K562 (cell line): ENCODE results near the gene PDE8B. TPM values are rescaled to one million over a fixed set of nuclear protein-coding genes. Genes with fewer than 3 reads are reported as not detected.
A peak's percentile ranks its signal among the peaks of the same experiment; 100 is the strongest.

Source experiments
- ATAC-seq: fragments of 200-7000 bp; cut with Tn5 transposase; 3 replicates; pipeline ENCODE4 v1.9.1; 2020; ENCODE audit warnings: moderate library complexity
- BruUV-seq: library from RNA; stranded (reverse); fragments of 400-500 nt; replicated peaks from 2 replicates; lab custom pipeline; 2021; lab: Mats Ljungman, UMichigan
- CTCF ChIA-PET: fragments of 300-600 bp; formaldehyde crosslinking; extraction: SDS; loops from one replicate; lab custom pipeline; 2021; ENCODE audit warnings: low intra/inter-chr PET ratio; lab: Yijun Ruan, JAX
- POLR2A ChIA-PET: fragments of 300-600, 350-650 bp; sonication (Branson Sonifier 250); formaldehyde crosslinking; extraction: SDS; loops from one replicate; lab custom pipeline; 2021; ENCODE audit warnings: antibody characterized with exemption, inconsistent platforms; lab: Yijun Ruan, JAX
- DNase-seq, 4 experiments: peaks; one replicate each; pipeline versions ENCODE4 v3.0.0 to v3.0.0-alpha.2; 2011 to 2018; ENCODE audit warnings: low spot score in 3 of 4, mixed read lengths in 3 of 4; ENCODE audit errors: extremely low read depth in 1 of 4
- FAIRE-seq: peaks from 2 replicates; lab custom pipeline; 2011; peaks lifted over from hg19 to GRCh38; lab: Jason Lieb, UNC
- H2AFZ ChIP-seq: 2 replicates; pipeline ENCODE4 v1.6.0; 2011; ENCODE audit warnings: low read depth, low read length, control low read depth, inconsistent platforms
- H3K27ac ChIP-seq: fragments of 200-600 bp; 3 replicates; pipeline ENCODE4 v1.8.0; 2011; ENCODE audit warnings: low read depth, mild to moderate bottlenecking, control low read depth, inconsistent platforms, low read length, moderate library complexity, mixed read lengths; ENCODE audit errors: extremely low read depth
- H3K27me3 ChIP-seq, 2 experiments: fragments of 300-600 bp in 1 of 2; 2 replicates in 1 of 2; 3 replicates in 1 of 2; pipeline versions ENCODE4 v1.6.0 to v1.8.0; 2011; ENCODE audit warnings: inconsistent platforms in 2 of 2, low read length in 2 of 2, mild to moderate bottlenecking in 1 of 2, mixed read lengths in 1 of 2, moderate library complexity in 1 of 2; ENCODE audit not compliant: control insufficient read depth in 2 of 2, insufficient read depth in 2 of 2
- H3K36me3 ChIP-seq: fragments of 300-600 bp; 3 replicates; pipeline ENCODE4 v1.8.0; 2011; ENCODE audit warnings: mild to moderate bottlenecking, low read length, inconsistent platforms; ENCODE audit not compliant: control insufficient read depth, insufficient read depth
- H3K4me1 ChIP-seq, 2 experiments: fragments of 200-600 bp in 1 of 2; replicated peaks in 1 of 2; 2 replicates in 1 of 2; 3 replicates in 1 of 2; pipeline versions ENCODE4 v1.5.1 to v1.8.0; 2011; ENCODE audit warnings: inconsistent platforms in 2 of 2, low read length in 2 of 2, mild to moderate bottlenecking in 1 of 2, mixed read lengths in 1 of 2, moderate library complexity in 1 of 2; ENCODE audit not compliant: control insufficient read depth in 2 of 2, insufficient read depth in 2 of 2
- H3K4me2 ChIP-seq: 2 replicates; pipeline ENCODE4 v1.6.1; 2011; ENCODE audit warnings: low read length, control low read depth, inconsistent platforms, mixed read lengths; ENCODE audit not compliant: insufficient read depth
- H3K4me3 ChIP-seq: fragments of 200-600 bp; sonication (generic), shearing (Covaris generic); 2 replicates; pipeline ENCODE4 v1.5.1; 2016; ENCODE audit warnings: control low read depth, inconsistent platforms
- H3K79me2 ChIP-seq: fragments of 200-600 bp; 3 replicates; pipeline ENCODE4 v1.8.0; 2011; ENCODE audit warnings: low read length, inconsistent platforms; ENCODE audit not compliant: control insufficient read depth, insufficient read depth
- H3K9ac ChIP-seq, 2 experiments: 2 replicates each; pipeline versions ENCODE4 v1.6.0 to v1.6.1; 2011; ENCODE audit warnings: low read depth in 2 of 2, low read length in 2 of 2, control low read depth in 1 of 2, inconsistent platforms in 1 of 2, mild to moderate bottlenecking in 1 of 2, mixed read lengths in 1 of 2; ENCODE audit not compliant: insufficient read depth in 1 of 2
- H3K9me1 ChIP-seq: one replicate; pipeline ENCODE4 v1.6.0; 2011; ENCODE audit warnings: inconsistent platforms, mild to moderate bottlenecking, low read length, moderate library complexity; ENCODE audit not compliant: control insufficient read depth, insufficient read depth
- H3K9me3 ChIP-seq: replicated peaks from 2 replicates; pipeline ENCODE4 v1.5.1; 2011; ENCODE audit warnings: low read depth, low read length, inconsistent platforms; ENCODE audit not compliant: control insufficient read depth, insufficient read depth
- H4K20me1 ChIP-seq: replicated peaks from 2 replicates; pipeline ENCODE4 v1.6.1; 2011; ENCODE audit warnings: low read length, inconsistent platforms, mixed read lengths; ENCODE audit not compliant: control insufficient read depth, insufficient read depth
- ETS2 ChIP-seq: IDR thresholded peaks from 2 replicates; pipeline ENCODE4 v1.6.1; 2016; ENCODE audit warnings: borderline replicate concordance, missing genetic modification characterization, mild to moderate bottlenecking, moderate library complexity, missing compliant biosample characterization; ENCODE audit not compliant: poor library complexity, severe bottlenecking
- EWSR1 ChIP-seq: fragments of 450-650 bp; IDR thresholded peaks from 2 replicates; pipeline ENCODE4 v1.6.1; 2018; ENCODE audit warnings: borderline replicate concordance, mild to moderate bottlenecking, low read depth, moderate library complexity; ENCODE audit not compliant: partially characterized antibody
- FOXM1 ChIP-seq, 2 experiments: fragments of 450-650 bp in 1 of 2; sonication (generic) in 1 of 2; formaldehyde crosslinking in 1 of 2; IDR thresholded peaks; 2 replicates each; pipeline versions ENCODE4 v1.6.1 to v1.9.0; 2017 to 2022; ENCODE audit warnings: low read depth in 2 of 2, mild to moderate bottlenecking in 2 of 2, missing genetic modification reagents in 1 of 2, moderate library complexity in 1 of 2
- GTF2B ChIP-seq: IDR thresholded peaks from 2 replicates; pipeline ENCODE4 v1.6.1; 2011; ENCODE audit not compliant: insufficient read length; ENCODE audit errors: extremely low read depth
- JUN ChIP-seq, 2 experiments: sonication (generic) in 1 of 2; formaldehyde crosslinking in 1 of 2; IDR thresholded peaks; 2 replicates each; pipeline versions ENCODE4 v1.6.1 to v1.8.0; 2012 to 2022; ENCODE audit warnings: borderline replicate concordance in 2 of 2, mild to moderate bottlenecking in 2 of 2, improper control_type of control experiment in 1 of 2, low read depth in 1 of 2, low read length in 1 of 2, missing genetic modification reagents in 1 of 2
- MED1 ChIP-seq: sonication (generic); formaldehyde crosslinking; IDR thresholded peaks from 2 replicates; pipeline ENCODE4 v1.8.1; 2023; ENCODE audit warnings: missing genetic modification reagents, borderline replicate concordance
- MYNN ChIP-seq, 2 experiments: sonication (generic); formaldehyde crosslinking in 1 of 2; IDR thresholded peaks; 2 replicates each; pipeline versions ENCODE4 v1.5.0 to v1.6.1; 2016 to 2020; ENCODE audit warnings: antibody characterized with exemption in 1 of 2, missing genetic modification reagents in 1 of 2
- NR2F6 ChIP-seq: fragments of 450-650 bp; formaldehyde crosslinking; IDR thresholded peaks from 2 replicates; pipeline ENCODE4 v1.4.0; 2020; ENCODE audit warnings: mild to moderate bottlenecking
- PBX2 ChIP-seq, 2 experiments: IDR thresholded peaks in 1 of 2; conservative IDR thresholded peaks in 1 of 2; 2 replicates each; pipeline ENCODE4 v1.6.1; 2016; ENCODE audit warnings: low read depth in 2 of 2, mild to moderate bottlenecking in 1 of 2, missing compliant biosample characterization in 1 of 2, missing genetic modification characterization in 1 of 2, moderate library complexity in 1 of 2
- PURB ChIP-seq: sonication (generic); formaldehyde crosslinking; IDR thresholded peaks from 2 replicates; pipeline ENCODE4 v1.9.0; 2021; ENCODE audit warnings: low read depth, mild to moderate bottlenecking, missing genetic modification reagents
- SNAPC5 ChIP-seq: fragments of 250-450 bp; sonication (Bioruptor Pico); IDR thresholded peaks from 2 replicates; pipeline ENCODE4 v1.8.0; 2021; ENCODE audit warnings: moderate library complexity, mild to moderate bottlenecking, inconsistent platforms
- SP1 ChIP-seq: sonication (generic); formaldehyde crosslinking; IDR thresholded peaks from 2 replicates; pipeline ENCODE4 v1.8.1; 2022; ENCODE audit warnings: mild to moderate bottlenecking, missing genetic modification reagents
- ZMIZ1 ChIP-seq, 2 experiments: fragments of 150-350 bp in 1 of 2; IDR thresholded peaks; 2 replicates each; pipeline ENCODE4 v1.6.1; 2012 to 2016; ENCODE audit warnings: low read depth in 2 of 2, low read length in 2 of 2, mild to moderate bottlenecking in 1 of 2, moderate library complexity in 1 of 2
- WGBS: fragments of 100-300 bp; shearing (Covaris generic); methylation state at CpG from one replicate; pipeline ENCODE4 v1.1.6; 2016; ENCODE audit warnings: low coverage, mixed read lengths; ENCODE audit not compliant: insufficient coverage; ENCODE audit errors: missing lambda C conversion rate; 5-methylcytosine and 5-hydroxymethylcytosine counted together
- in situ Hi-C: fragments of 300-500 bp; cut with MboI; formaldehyde crosslinking; loops from 4 replicates; pipeline ENCODE4 v1.15.0; 2018; ENCODE audit warnings: inconsistent platforms, mixed read lengths
- intact Hi-C: fragments of 100-400 bp; cut with micrococcal nuclease; formaldehyde crosslinking; loops from 2 replicates; pipeline ENCODE4 v1.14.2; 2022
- polyA plus RNA-seq, 8 experiments: library from polyadenylated mRNA; depleted of rRNA in 4 of 8; stranded (reverse) in 5 of 8; unstranded in 3 of 8; fragments of >200 nt; fragmentation: Nextera tagmentation in 2 of 8; fragmentation: Illumina TruSeq in 1 of 8; extraction: Ambion mirVana in 2 of 8; extraction: Trizol in 1 of 8; gene quantifications; 2 replicates each; pipeline versions ENCODE4 v1.2.1 to v1.2.3, GENCODE V29; 2011 to 2014; ENCODE audit warnings: inconsistent platforms in 1 of 8, missing spikeins in 1 of 8
- total RNA-seq, 7 experiments: library from RNA; depleted of rRNA in 6 of 7; stranded (reverse); fragments of >200 nt in 6 of 7; fragmentation: Illumina TruSeq in 2 of 7; extraction: Trizol in 2 of 7; gene quantifications; 2 replicates each; pipeline versions ENCODE4 v1.2.1 to v1.2.3, GENCODE V29; 2011 to 2021; ENCODE audit warnings: low replicate concordance in 1 of 7

PDE8B gene
- total and polyA plus RNA-seq, 9 of the 15 experiments (the other 6 are each of a cell fraction or from before 2014, with no cell fraction given): 0.15 to 0.28 TPM; not detected in 7

- ATAC-seq (peak; percentile 61; the same call in 1 of the 3 replicates), FAIRE-seq (no peak), DNase-seq (peak in 2 of 4 experiments; percentile 3 to 11)
- Histone ChIP-seq H3K4me1 (no peaks in the 10 kb centered on the region), H2AFZ (no peak overlapping the region), H3K79me2 (no peaks in the 10 kb centered on the region), H3K4me2 (no peak overlapping the region), H3K9me1 (no peaks in the 10 kb centered on the region), H4K20me1 (no peaks in the 10 kb centered on the region), H3K9ac (no peak overlapping the region), H3K4me3 (no peak overlapping the region), H3K27me3 (peaks cover 0 to 20% of the 10 kb centered on the region in 2 experiments; a peak in 3 of 5 replicates), H3K9me3 (no peaks in the 10 kb centered on the region), H3K36me3 (no peaks in the 10 kb centered on the region), H3K27ac (no peak overlapping the region)
- no TSS peak for BruUV-seq
- in situ Hi-C loops (no loop called here), intact Hi-C loops (no loop called here)
- WGBS: 0% methylated on average over 3 of the region's 4 CpGs
- CTCF ChIA-PET: no interaction called here
- POLR2A ChIA-PET: interaction anchor here (1.2 kb wide), 1 partner anchor 11 kb away, joined by 5 read pairs; no protein-coding TSS in a partner anchor
- TF ChIP-seq SP1 (no peak), JUN (IDR thresholded peaks at IDR 0.05; ENCODE audit: borderline replicate concordance, low read depth, low read length) (no peak), JUN (CRISPR knock-in tag; IDR thresholded peaks at IDR 0.05; ENCODE audit: borderline replicate concordance) (no peak), SNAPC5 (no peak), ZMIZ1 (IDR thresholded peaks at IDR 0.05; ENCODE audit: low read depth in 2 of 2, low read length in 2 of 2) (no peak), MYNN (IDR thresholded peaks at IDR 0.05) (no peak), MYNN (CRISPR knock-in tag; IDR thresholded peaks at IDR 0.05) (no peak), NR2F6 (no peak), PURB (CRISPR knock-in tag) (no peak), EWSR1 (no peak), FOXM1 (IDR thresholded peaks at IDR 0.05; ENCODE audit: low read depth) (no peak), FOXM1 (CRISPR knock-in tag; IDR thresholded peaks at IDR 0.05; ENCODE audit: low read depth) (no peak), ETS2 (tag) (no peak), PBX2 (CRISPR knock-in tag; IDR thresholded peaks at IDR 0.05; ENCODE audit: low read depth) (no peak), PBX2 (tag; conservative IDR thresholded peaks at IDR 0.05; ENCODE audit: low read depth) (no peak), GTF2B (no peak), MED1 (CRISPR knock-in tag) (no peak)
These were observed 7.8 kb downstream of the PDE8B start for GRCh38 chr5:77218263-77218662.
